ENCODE data around the gene RGS21.

RGS21 gene

DNA sequence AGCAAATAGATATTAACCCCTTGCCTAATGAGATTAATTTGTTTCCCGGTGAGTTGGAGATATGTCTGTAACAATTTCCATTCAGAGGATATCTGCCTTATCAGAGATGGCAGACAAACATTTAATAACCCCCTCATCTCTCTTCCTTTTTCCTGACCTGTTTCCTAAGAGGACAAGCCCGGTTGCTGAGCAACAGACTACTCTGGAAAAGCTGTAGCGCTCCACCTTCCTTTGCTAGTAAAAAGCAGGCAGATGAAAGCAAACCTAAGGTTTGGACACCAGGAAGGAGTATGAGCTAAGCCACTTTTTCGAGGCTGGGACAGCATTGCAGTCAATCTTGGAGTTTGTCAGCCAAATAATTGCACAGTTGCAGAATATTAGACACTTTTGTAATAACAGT, 82.4 kb downstream of the RGS21 start:
- no peak overlapping the region for H3K27ac ChIP-seq
- TF ChIP-seq, protein P1, sequence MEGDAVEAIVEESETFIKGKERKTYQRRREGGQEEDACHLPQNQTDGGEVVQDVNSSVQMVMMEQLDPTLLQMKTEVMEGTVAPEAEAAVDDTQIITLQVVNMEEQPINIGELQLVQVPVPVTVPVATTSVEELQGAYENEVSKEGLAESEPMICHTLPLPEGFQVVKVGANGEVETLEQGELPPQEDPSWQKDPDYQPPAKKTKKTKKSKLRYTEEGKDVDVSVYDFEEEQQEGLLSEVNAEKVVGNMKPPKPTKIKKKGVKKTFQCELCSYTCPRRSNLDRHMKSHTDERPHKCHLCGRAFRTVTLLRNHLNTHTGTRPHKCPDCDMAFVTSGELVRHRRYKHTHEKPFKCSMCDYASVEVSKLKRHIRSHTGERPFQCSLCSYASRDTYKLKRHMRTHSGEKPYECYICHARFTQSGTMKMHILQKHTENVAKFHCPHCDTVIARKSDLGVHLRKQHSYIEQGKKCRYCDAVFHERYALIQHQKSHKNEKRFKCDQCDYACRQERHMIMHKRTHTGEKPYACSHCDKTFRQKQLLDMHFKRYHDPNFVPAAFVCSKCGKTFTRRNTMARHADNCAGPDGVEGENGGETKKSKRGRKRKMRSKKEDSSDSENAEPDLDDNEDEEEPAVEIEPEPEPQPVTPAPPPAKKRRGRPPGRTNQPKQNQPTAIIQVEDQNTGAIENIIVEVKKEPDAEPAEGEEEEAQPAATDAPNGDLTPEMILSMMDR (conservative IDR thresholded peaks at IDR 0.05): no peak

DNA sequence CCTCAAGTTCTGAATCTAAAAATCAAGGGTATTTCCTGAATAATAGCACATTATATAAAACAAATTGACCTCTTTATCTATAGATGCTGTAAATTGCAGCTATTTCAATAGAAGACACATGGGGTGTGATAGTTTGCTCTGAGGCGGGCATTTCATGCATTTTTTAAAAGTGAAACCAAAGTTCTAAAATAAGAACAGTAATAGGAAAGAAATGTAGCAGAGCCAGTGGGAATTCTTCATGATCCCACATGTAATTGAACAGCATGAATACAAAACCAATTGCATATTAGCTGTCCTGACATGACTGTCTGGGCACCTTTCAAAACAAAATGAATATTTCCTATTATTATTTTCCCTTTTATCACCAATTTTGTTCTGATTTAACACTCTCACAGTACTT, 85.0 kb downstream of the RGS21 start:
- TF ChIP-seq, protein P1 (conservative IDR thresholded peaks at IDR 0.05): no peak

DNA sequence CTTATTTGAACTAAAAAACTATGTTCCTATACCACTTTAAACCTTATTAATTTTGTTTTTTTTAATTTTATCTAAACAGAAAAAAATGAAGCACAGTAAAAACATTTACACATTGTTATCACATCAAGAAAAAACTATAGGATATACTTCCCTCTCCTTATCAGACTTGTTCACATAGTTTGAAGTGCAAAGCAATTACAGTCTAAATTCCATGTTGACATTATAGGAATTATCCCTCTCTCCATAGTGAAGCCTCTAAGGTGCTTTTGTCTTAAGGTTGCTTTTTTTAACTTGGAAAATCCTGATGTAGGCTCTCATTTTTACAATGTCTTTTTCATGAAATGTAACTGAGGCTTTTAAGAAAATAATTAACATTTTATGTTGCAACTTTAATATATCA, 85.8 kb downstream of the RGS21 start:
- no peak overlapping the region for H3K27ac ChIP-seq
- TF ChIP-seq, protein P1 (conservative IDR thresholded peaks at IDR 0.05): no peak

More for the DNA sequence above, 85.0 kb downstream of the RGS21 start:
- H3K27ac ChIP-seq: no peak overlapping the region

DNA sequence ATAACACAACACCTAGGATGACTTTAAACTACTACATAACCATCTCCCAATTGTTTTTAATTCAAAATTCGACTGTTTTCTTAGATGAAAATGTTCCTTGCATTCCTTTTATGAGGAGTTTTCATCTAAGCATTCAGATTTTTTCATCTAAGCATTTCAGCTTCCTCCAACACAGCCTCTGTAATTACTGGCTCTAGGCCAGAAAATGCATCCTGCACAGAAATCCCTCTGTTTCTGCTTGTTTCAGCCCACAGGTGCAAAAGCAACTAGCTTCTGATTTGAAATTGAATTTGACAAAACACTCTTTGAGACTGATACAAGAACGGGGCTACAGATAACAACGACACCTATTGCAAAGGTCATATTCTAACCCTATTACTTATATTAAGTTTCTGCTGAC, 90.4 kb downstream of the RGS21 start:
- TF ChIP-seq, protein P1 (conservative IDR thresholded peaks at IDR 0.05): no peak
- no peak overlapping the region for H3K27ac ChIP-seq
